ENCODE data around the gene TMC8.

GRCh38 chr17:78180083-78180482, 49.5 kb downstream of the TMC8 start:
- TF ChIP-seq, protein P1, sequence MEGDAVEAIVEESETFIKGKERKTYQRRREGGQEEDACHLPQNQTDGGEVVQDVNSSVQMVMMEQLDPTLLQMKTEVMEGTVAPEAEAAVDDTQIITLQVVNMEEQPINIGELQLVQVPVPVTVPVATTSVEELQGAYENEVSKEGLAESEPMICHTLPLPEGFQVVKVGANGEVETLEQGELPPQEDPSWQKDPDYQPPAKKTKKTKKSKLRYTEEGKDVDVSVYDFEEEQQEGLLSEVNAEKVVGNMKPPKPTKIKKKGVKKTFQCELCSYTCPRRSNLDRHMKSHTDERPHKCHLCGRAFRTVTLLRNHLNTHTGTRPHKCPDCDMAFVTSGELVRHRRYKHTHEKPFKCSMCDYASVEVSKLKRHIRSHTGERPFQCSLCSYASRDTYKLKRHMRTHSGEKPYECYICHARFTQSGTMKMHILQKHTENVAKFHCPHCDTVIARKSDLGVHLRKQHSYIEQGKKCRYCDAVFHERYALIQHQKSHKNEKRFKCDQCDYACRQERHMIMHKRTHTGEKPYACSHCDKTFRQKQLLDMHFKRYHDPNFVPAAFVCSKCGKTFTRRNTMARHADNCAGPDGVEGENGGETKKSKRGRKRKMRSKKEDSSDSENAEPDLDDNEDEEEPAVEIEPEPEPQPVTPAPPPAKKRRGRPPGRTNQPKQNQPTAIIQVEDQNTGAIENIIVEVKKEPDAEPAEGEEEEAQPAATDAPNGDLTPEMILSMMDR (IDR thresholded peaks at IDR 0.05; ENCODE audit: low read depth, low read length): no peak
- no peak for TF ChIP-seq EZH2phosphoT487 (IDR thresholded peaks at IDR 0.05; ENCODE audit: low read depth)

All from OCI-LY3 (cell line).